GM21528 (cell line): ENCODE results near the gene ST3GAL5.

Experiments used
- ATAC-seq: cut with Tn5 transposase; IDR thresholded peaks from one replicate; pipeline ENCODE4 v1.9.1; 2021; ENCODE audit warnings: mild to moderate bottlenecking, moderate library complexity; ENCODE audit not compliant: unreplicated experiment, low FRiP score

Gene ST3GAL5

GRCh38 chr2:85811180-85812093, 77.4 kb downstream of the ST3GAL5 start:
- ATAC-seq, result no peak

DNA sequence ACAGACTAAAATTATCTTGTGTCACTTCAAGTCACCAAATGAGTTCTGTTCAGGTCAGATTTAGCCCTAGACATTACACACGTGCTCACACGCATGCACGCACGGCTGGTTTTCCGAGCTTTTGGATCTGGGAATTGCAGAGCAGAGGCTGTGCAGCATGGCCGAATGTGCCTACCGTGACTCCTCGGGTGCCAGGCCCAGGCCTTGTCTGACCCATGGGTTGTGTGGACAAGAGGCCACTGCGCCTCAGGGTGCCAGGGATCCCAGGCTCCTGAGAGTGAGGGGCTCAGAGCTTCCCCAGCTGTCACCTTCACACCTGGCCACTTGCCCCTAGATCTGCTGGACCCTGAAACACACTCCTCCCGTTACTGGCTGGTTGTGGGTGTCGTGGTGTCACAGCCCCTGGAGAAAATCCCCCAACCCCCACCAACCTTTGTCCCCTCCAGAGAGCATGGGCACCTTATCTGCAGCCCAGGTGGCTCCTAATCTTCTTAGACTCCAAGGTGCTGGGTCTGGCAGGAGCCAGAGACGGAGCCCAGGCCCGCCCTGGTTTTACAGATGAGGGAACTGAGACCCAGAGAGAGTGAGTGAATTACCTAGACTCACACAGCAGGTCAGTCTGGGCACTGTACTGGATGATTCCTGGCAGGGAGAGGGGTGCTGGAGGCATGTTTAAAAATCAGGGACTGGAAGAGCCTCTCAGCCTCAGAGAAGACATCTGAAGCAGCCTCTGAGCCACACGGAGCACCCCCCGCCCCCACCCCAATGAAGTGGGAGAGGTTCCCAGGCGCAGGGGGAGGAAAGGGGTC, 78.2 kb downstream of the ST3GAL5 start:
- ATAC-seq, result no peak

- ATAC-seq, result no peak
Measured at GRCh38 chr2:85807756-85808155, 81.0 kb downstream of the ST3GAL5 start.

DNA sequence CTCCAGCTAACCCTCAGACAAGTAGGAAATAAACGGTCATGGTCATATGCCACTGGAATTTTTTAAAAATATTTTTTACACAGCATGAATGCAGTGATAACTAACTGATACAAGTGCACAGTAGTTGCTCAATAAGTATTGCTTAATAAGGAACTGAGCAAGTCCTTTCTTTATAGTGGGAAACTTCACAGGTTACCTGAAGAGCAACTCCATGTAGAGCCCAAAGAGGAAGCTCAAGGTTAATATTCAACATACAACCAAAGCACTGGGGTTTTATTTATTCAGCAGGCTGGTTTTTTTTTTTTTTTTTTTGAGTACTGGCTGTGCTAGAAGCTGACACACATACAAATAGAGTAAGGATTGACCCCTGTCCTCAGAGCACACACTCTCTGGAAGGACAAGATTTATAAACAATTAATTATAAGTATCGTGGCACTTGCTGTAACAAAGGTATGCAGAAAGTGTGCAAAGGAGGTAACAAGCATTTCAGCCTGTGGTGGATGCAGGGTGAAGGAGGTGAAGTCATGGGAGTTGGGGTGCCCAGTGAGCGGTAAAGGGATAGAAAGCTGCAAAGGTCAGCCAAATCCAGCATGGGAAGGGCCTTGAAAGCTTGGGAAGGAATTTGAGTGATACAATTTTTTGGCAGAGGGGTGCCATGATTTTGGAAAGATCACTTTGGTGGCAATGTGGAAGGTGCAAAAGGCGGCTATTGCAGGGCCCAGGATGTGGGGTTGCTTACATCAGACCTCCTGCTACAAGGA, 82.3 kb downstream of the ST3GAL5 start:
- ATAC-seq, result no peak

DNA sequence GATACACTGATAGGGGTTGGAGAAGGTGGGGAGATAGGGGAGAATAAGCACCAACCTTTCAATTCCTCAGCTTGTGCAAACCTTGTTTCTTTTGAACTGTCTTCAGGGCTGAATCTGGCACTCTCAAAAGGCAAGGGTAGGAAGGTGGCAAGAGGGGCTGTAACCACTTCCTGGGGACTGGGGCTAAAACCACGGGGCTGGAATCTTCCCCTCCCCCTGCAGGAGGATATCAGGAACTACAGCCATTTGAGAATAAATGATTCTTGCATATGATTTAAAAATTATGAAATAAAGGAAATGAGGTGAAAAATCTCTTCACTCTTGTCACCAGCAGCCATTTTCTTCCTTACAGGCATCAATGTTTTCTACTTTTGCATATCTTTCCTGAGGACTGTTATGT, 84.2 kb downstream of the ST3GAL5 start:
- no peak for ATAC-seq

DNA sequence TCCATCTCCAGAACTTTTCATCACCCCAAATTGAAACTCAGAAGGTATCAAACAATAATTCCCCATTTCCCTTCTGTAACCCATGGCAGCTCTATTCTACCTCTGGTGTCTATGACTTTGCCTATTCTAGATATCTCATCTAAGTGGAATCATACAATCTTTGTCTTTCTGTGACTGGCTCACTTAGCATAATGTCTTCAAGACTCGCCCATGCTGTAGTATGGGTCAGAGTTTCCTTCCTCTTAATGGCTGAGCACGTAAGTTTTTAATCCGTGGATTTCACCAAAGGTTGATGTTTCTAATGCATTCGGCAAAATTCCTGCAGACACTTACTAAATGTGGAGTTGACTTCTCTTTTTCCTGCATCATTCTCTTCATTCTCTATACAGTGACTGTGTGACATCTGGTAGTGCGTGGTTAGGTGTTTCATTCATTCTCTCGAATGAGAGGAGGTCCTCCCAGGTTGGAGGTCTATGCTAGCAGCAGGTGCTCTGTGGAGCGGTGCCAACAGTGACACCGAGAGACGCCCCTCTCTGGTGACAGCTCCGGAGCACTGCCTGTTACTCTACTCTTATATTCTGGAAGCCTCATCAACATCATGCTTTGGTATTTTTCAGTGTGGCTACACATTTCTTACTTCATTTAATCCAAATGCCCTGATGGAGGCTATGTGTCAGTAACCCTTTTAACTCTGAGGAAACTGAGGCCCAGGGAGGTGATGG, 84.9 kb downstream of the ST3GAL5 start:
- no peak for ATAC-seq

- no peak for ATAC-seq
Measured at GRCh38 chr2:85802354-85803103, 86.3 kb downstream of the ST3GAL5 start.

DNA sequence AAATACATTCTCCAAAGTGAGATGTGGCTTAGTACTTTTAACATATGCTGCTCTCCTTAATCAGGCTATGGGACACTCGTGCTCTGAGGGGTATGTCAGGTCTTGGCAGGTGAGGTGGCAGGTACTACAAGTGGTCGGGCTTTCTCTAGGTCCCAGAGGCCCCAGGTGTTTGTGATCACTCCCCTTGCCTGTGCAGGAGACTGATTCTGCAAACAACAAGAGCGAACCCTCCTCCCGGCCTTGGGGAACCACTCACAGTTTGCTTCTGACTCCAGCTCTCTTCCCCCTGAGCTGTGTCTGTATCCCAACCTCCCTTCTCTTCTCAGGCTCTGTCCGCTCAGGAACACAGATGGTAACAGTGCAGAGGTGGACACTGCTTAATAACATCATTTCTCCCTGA, 86.9 kb downstream of the ST3GAL5 start:
- no peak for ATAC-seq

GRCh38 chr2:85800586-85800985, 88.2 kb downstream of the ST3GAL5 start:
- no peak for ATAC-seq

GRCh38 chr2:85799215-85799956, 89.4 kb downstream of the ST3GAL5 start:
- ATAC-seq, result no peak

DNA sequence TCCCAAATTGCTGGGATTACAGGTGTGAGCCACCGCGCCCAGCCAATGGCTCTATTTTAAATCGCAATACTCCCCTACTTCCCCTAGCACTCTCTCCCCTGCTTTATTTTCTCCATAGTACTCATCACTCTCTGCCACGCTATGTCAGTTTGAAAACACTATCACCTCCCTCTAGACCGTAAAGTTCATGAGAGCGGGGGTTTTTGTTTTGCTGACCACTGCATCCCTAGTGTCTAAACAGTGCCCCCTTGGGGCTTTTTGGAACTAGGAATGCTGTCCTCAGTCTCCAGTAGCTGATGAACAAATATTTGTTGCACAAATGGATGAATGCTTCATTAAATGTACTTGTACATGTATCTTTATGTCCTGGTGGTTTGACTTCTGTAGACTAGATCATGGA, 90.9 kb downstream of the ST3GAL5 start:
- ATAC-seq, result no peak

- ATAC-seq, result no peak
Measured at GRCh38 chr2:85797263-85797660, 91.5 kb downstream of the ST3GAL5 start.

DNA sequence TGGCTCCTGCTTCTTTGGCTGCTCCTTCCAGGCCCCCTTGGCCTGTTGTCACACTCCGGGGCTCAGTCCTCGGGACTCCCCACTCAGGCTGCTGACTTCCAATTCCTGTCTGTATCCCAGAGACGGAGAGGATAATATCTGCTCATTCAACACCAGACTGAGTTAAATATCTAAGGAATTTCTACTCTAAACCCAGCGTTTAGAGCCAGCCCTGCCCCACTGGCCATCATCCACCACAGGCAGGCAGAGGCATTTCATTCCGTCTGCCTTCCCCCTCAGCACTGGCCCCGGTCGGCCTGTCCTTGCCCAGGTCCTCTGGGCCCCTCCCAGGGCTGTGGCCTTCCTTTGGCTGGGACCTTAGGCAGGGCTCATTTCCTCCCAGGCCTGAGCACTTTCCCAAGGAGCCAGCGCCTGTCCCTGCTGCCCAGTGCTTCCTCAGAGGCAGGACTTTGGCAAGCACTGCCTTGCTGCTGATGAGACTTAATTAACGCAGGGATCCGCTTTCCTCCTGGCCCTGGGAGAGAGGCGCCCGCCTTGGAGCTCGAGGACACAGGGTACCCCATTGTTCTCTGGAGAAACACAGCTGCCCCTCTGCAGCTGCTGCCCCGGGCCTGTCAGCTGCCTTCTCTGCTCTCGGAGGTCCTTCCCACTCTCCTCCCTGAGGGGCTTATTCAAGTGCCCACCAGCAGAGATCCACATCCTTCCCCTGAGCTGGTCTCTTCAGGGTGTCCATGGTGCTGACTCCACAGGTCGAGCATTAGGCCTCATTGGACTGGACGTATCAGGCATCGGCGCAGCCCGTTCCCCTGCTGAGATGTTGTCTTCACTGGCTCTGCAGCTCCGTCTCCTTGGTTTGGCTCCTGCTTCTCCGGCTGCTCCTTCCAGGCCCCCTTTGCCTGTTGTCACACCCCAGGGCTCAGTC, 92.2 kb downstream of the ST3GAL5 start:
- no peak for ATAC-seq

GRCh38 chr2:85796046-85796340, 92.8 kb downstream of the ST3GAL5 start:
- ATAC-seq, result no peak

DNA sequence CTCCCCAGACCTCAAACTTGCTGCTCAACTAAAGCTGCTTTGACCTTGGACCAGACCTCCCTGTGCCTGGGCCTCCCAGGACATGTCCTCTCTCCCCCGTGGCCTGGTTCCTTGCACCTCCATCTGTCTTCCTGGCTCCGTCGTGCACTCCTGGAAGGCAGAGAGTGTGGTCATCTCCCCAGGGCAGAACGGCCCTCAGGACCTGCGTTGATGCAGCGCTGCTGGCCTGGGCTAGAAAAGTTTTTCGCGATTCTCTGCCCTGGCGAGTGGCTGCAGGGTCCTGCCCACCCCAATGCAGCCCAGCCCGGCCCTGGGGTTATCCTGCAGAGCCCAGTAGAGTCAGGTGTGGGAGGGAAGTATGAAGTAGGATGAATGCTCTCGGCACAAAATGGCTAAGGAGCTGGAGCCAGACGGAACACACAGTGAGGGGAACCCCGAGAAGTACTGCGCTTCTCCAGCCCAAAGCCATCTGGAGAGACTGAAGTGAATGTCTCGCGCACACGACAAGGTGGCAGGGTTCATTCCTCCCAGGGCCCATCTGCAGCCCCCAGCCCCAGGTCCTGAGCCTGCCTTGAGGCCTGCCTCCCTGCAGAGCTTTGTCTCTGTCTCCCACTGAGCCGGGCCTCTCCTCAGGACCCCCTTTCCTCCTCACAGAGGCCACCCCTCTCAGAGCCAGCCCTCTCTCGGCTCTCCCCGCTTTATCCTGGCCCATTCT, 93.3 kb downstream of the ST3GAL5 start:
- no peak for ATAC-seq

- ATAC-seq, result no peak
Measured at GRCh38 chr2:85794491-85795121, 94.2 kb downstream of the ST3GAL5 start.

- no peak for ATAC-seq
Measured at GRCh38 chr2:85794038-85794441, 94.8 kb downstream of the ST3GAL5 start.
